GM12878 (cell line): Measurements from ENCODE around the gene SEBOX. TPM values are rescaled to one million over a fixed set of nuclear protein-coding genes. Genes with fewer than 3 reads are reported as not detected.
A peak's percentile ranks its signal among the peaks of the same experiment; 100 is the strongest.

ENCODE experiments used
- ATAC-seq: fragments of 200-7000 bp; cut with Tn5 transposase; 3 replicates; pipeline ENCODE4 v1.9.1; 2020; ENCODE audit warnings: mild to moderate bottlenecking, moderate library complexity
- BruUV-seq: library from RNA; stranded (reverse); fragments of 400-500 nt; replicated peaks from 2 replicates; lab custom pipeline; 2021; lab: Mats Ljungman, UMichigan
- CTCF ChIA-PET: fragments of 300-600 bp; sonication (Branson Sonifier 250); formaldehyde crosslinking; extraction: SDS; loops from one replicate; lab custom pipeline; 2021; ENCODE audit warnings: inconsistent platforms; lab: Yijun Ruan, JAX
- POLR2A ChIA-PET: fragments of 350-600 bp; formaldehyde crosslinking; extraction: SDS; loops from one replicate; lab custom pipeline; 2021; ENCODE audit warnings: inconsistent platforms; lab: Charles Lee
- RAD21 ChIA-PET: fragments of 300-600 bp; sonication (Branson Sonifier 250); formaldehyde crosslinking; loops from one replicate; lab custom pipeline; 2023; ENCODE audit warnings: antibody characterized with exemption; ENCODE audit not compliant: unreplicated experiment; lab: Charles Lee
- SMC1A ChIA-PET: fragments of 300-600 bp; sonication (Branson Sonifier 250); formaldehyde crosslinking; loops from one replicate; lab custom pipeline; 2023; ENCODE audit not compliant: unreplicated experiment, uncharacterized antibody; lab: Charles Lee
- DNase-seq: peaks from one replicate; pipeline ENCODE4 v3.0.0-alpha.2; 2011; ENCODE audit warnings: low read depth, low spot score
- FAIRE-seq: peaks from 3 replicates; lab custom pipeline; 2011; peaks lifted over from hg19 to GRCh38; lab: Jason Lieb, UNC
- H2AFZ ChIP-seq: 2 replicates; pipeline ENCODE4 v1.6.0; 2011; ENCODE audit warnings: low read depth, low read length, control low read depth; ENCODE audit not compliant: control insufficient read depth
- H3K27ac ChIP-seq: 2 replicates; pipeline ENCODE4 v1.5.1; 2011; ENCODE audit warnings: control low read depth; ENCODE audit not compliant: control insufficient read depth, insufficient read depth
- H3K27me3 ChIP-seq, 2 experiments: replicated peaks in 1 of 2; 2 replicates each; pipeline versions ENCODE4 v1.6.0 to v1.6.1; 2011; ENCODE audit warnings: low read length in 1 of 2; ENCODE audit not compliant: control insufficient read depth in 2 of 2, insufficient read depth in 2 of 2
- H3K36me3 ChIP-seq, 2 experiments: 2 replicates each; pipeline ENCODE4 v1.5.1; 2011; ENCODE audit warnings: low read length in 1 of 2; ENCODE audit not compliant: control insufficient read depth in 2 of 2, insufficient read depth in 2 of 2
- H3K4me1 ChIP-seq: 2 replicates; pipeline ENCODE4 v1.6.1; 2011; ENCODE audit warnings: mild to moderate bottlenecking, low read length, moderate library complexity, mixed read lengths; ENCODE audit not compliant: control insufficient read depth, insufficient read depth
- H3K4me2 ChIP-seq: 2 replicates; pipeline ENCODE4 v1.6.0; 2011; ENCODE audit warnings: control low read depth; ENCODE audit not compliant: control insufficient read depth, insufficient read depth
- H3K4me3 ChIP-seq: fragments of 200-600 bp; sonication (generic); 2 replicates; pipeline ENCODE4 v1.5.1; 2016
- H3K79me2 ChIP-seq: 2 replicates; pipeline ENCODE4 v1.6.0; 2011; ENCODE audit warnings: low read length; ENCODE audit not compliant: control insufficient read depth, insufficient read depth
- H3K9ac ChIP-seq: 2 replicates; pipeline ENCODE4 v1.8.0; 2011; ENCODE audit warnings: low read length, control low read depth, mixed read lengths; ENCODE audit not compliant: control insufficient read depth, insufficient read depth
- H3K9me3 ChIP-seq: replicated peaks from 3 replicates; pipeline ENCODE4 v1.5.1; 2011; ENCODE audit warnings: mild to moderate bottlenecking, low read length; ENCODE audit not compliant: control insufficient read depth, insufficient read depth
- H4K20me1 ChIP-seq: 2 replicates; pipeline ENCODE4 v1.6.0; 2011; ENCODE audit not compliant: control insufficient read depth, insufficient read depth
- DPF2 ChIP-seq: fragments of 450-650 bp; IDR thresholded peaks from 2 replicates; pipeline ENCODE4 v1.6.1; 2017; ENCODE audit warnings: mild to moderate bottlenecking
- EGR1 ChIP-seq, 2 experiments: IDR thresholded peaks; 1 replicate in 1 of 2; 2 replicates in 1 of 2; pipeline ENCODE4 v1.6.1; 2011 to 2012; ENCODE audit warnings: low read depth in 2 of 2, low read length in 2 of 2, borderline replicate concordance in 1 of 2, mild to moderate bottlenecking in 1 of 2, moderate library complexity in 1 of 2
- FOXM1 ChIP-seq: IDR thresholded peaks from 2 replicates; pipeline ENCODE4 v1.6.1; 2012; ENCODE audit warnings: low read depth, mild to moderate bottlenecking, inconsistent platforms, low read length, moderate library complexity
- HDAC2 ChIP-seq: fragments of 200-600 bp; sonication (generic); IDR thresholded peaks from 2 replicates; pipeline ENCODE4 v1.6.1; 2017
- IKZF2 ChIP-seq, 2 experiments: fragments of 450-650 bp; IDR thresholded peaks; 2 replicates each; pipeline ENCODE4 v1.6.1; 2017; ENCODE audit warnings: mild to moderate bottlenecking in 2 of 2, moderate library complexity in 2 of 2
- IRF3 ChIP-seq: fragments of 450-650 bp; IDR thresholded peaks from 2 replicates; pipeline ENCODE4 v1.6.1; 2014; ENCODE audit warnings: mild to moderate bottlenecking
- MXI1 ChIP-seq: fragments of 150-350 bp; IDR thresholded peaks from 2 replicates; pipeline ENCODE4 v1.6.1; 2011; ENCODE audit warnings: low read depth, mild to moderate bottlenecking, inconsistent platforms, low read length, improper control_type of control experiment
- NR2F1 ChIP-seq: fragments of 450-650 bp; conservative IDR thresholded peaks from 2 replicates; pipeline ENCODE4 v1.6.1; 2017; ENCODE audit warnings: mild to moderate bottlenecking
- NRF1 ChIP-seq: conservative IDR thresholded peaks from 2 replicates; pipeline ENCODE4 v1.6.1; 2011; ENCODE audit warnings: mild to moderate bottlenecking, low read depth, low read length, improper control_type of control experiment
- POLR2AphosphoS5 ChIP-seq: IDR thresholded peaks from 2 replicates; pipeline ENCODE4 v1.6.1; 2011; ENCODE audit warnings: mild to moderate bottlenecking, low read length, inconsistent platforms
- RAD21 ChIP-seq: IDR thresholded peaks from 2 replicates; pipeline ENCODE4 v1.6.1; 2011; ENCODE audit warnings: mild to moderate bottlenecking, low read depth, low read length, moderate library complexity; ENCODE audit not compliant: insufficient read depth
- RCOR1 ChIP-seq: conservative IDR thresholded peaks from 2 replicates; pipeline ENCODE4 v1.6.1; 2012; ENCODE audit warnings: low read depth, low read length, improper control_type of control experiment
- REST ChIP-seq: IDR thresholded peaks from 2 replicates; pipeline ENCODE4 v1.6.1; 2012; ENCODE audit warnings: mild to moderate bottlenecking, low read depth, low read length
- TARDBP ChIP-seq: IDR thresholded peaks from 2 replicates; pipeline ENCODE4 v1.6.1; 2016; ENCODE audit warnings: borderline replicate concordance
- USF1 ChIP-seq: IDR thresholded peaks from 2 replicates; pipeline ENCODE4 v1.6.1; 2011; ENCODE audit warnings: borderline replicate concordance, low read depth, mild to moderate bottlenecking, moderate library complexity, mixed read lengths, low read length; ENCODE audit not compliant: insufficient read depth; ENCODE audit errors: extremely low read length
- WGBS: methylation state at CpG from one replicate; pipeline ENCODE4 v1.1.6; 2016; ENCODE audit warnings: low lambda C conversion rate; ENCODE audit not compliant: insufficient replicate concordance, insufficient coverage; ENCODE audit errors: missing lambda C conversion rate; 5-methylcytosine and 5-hydroxymethylcytosine counted together
- in situ Hi-C: fragments of 300-500 bp; cut with MboI; formaldehyde crosslinking; loops from 9 replicates; pipeline ENCODE4 v1.14.3; 2018; ENCODE audit warnings: mixed read lengths
- intact Hi-C: fragments of 100-400 bp; cut with micrococcal nuclease; formaldehyde crosslinking; loops from one replicate; pipeline ENCODE4 v1.14.2; 2022; ENCODE audit not compliant: unreplicated experiment
- polyA plus RNA-seq, 11 experiments: library from polyadenylated mRNA; depleted of rRNA in 4 of 11; unstranded in 6 of 11; stranded (reverse) in 5 of 11; fragments of >200 nt; fragmentation: Nextera tagmentation in 4 of 11; fragmentation: Illumina TruSeq in 1 of 11; extraction: Ambion mirVana in 4 of 11; extraction: Trizol in 1 of 11; gene quantifications; 1 replicate in 1 of 11; 2 replicates in 10 of 11; pipeline versions ENCODE4 v1.2.1 to v1.2.3, GENCODE V29; 2011 to 2016; ENCODE audit warnings: inconsistent platforms in 2 of 11, missing spikeins in 2 of 11, low read depth in 1 of 11
- total RNA-seq, 4 experiments: library from RNA; depleted of rRNA in 3 of 4; stranded (reverse); fragments of >200 nt in 3 of 4; fragmentation: Illumina TruSeq in 1 of 4; extraction: Trizol in 1 of 4; gene quantifications; 2 replicates each; pipeline versions ENCODE4 v1.2.1 to v1.2.3, GENCODE V29; 2013 to 2021
- TF ChIP-seq, protein P1 (sequence below): fragments of 150-350 bp; IDR thresholded peaks from 2 replicates; pipeline ENCODE4 v1.6.1; 2016; ENCODE audit warnings: low read depth, low read length

The SEBOX gene
- total and polyA plus RNA-seq, 10 of the 15 experiments (the other 5 are each of a cell fraction or from before 2014, with no cell fraction given), result not detected

DNA sequence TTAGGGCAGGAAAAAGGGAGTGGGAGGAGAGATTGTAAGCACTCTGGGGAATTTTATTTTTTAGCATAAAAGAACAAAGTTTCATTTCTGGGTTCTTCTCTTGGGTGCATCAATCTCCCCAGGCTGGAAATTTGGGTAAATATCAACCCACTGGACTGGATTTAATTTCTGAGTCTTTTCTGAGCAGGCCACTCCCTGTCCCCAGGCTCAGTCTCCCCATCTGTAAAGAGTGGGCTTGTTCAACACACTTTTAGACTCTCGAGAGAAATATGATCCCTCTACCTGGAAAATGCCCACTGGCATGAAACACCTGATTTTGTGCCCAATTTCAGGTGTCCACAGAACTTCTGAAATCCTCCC is 5.7 kb upstream of the SEBOX start:
- WGBS, result 100% methylated on average over 1 of the region's 1 CpG
- Histone ChIP-seq H3K9me3 (no peaks in the 10 kb centered on the region), H3K36me3 (no peaks in the 10 kb centered on the region), H3K4me1 (peaks cover 7% of the 10 kb centered on the region), H3K27me3 (no peaks in the 10 kb centered on the region), H3K4me2 (peak overlapping the region; percentile 93; the same call in 1 of the 2 replicates), H3K4me3 (peak overlapping the region; percentile 9; the same call in 1 of the 2 replicates), H3K79me2 (peaks cover 2% of the 10 kb centered on the region; the same call in 1 of the 2 replicates), H3K27ac (no peak overlapping the region), H2AFZ (peak overlapping the region; percentile 65; the same call in 1 of the 2 replicates), H4K20me1 (peaks cover 3% of the 10 kb centered on the region; the same call in 1 of the 2 replicates), H3K9ac (no peak overlapping the region)
- no TSS peak for BruUV-seq
- no peak for TF ChIP-seq TARDBP
- TF ChIP-seq, protein P1, sequence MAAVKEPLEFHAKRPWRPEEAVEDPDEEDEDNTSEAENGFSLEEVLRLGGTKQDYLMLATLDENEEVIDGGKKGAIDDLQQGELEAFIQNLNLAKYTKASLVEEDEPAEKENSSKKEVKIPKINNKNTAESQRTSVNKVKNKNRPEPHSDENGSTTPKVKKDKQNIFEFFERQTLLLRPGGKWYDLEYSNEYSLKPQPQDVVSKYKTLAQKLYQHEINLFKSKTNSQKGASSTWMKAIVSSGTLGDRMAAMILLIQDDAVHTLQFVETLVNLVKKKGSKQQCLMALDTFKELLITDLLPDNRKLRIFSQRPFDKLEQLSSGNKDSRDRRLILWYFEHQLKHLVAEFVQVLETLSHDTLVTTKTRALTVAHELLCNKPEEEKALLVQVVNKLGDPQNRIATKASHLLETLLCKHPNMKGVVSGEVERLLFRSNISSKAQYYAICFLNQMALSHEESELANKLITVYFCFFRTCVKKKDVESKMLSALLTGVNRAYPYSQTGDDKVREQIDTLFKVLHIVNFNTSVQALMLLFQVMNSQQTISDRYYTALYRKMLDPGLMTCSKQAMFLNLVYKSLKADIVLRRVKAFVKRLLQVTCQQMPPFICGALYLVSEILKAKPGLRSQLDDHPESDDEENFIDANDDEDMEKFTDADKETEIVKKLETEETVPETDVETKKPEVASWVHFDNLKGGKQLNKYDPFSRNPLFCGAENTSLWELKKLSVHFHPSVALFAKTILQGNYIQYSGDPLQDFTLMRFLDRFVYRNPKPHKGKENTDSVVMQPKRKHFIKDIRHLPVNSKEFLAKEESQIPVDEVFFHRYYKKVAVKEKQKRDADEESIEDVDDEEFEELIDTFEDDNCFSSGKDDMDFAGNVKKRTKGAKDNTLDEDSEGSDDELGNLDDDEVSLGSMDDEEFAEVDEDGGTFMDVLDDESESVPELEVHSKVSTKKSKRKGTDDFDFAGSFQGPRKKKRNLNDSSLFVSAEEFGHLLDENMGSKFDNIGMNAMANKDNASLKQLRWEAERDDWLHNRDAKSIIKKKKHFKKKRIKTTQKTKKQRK, result no peak
- TF ChIP-seq RCOR1, result no peak
- no peak for TF ChIP-seq IKZF2 (IDR thresholded peaks at IDR 0.05)
- no peak for TF ChIP-seq MXI1
- TF ChIP-seq IRF3, result no peak
- no peak for TF ChIP-seq USF1
- TF ChIP-seq NRF1, result no peak
- no peak for TF ChIP-seq DPF2
- no peak for TF ChIP-seq RAD21
- no peak for TF ChIP-seq HDAC2
- no peak for TF ChIP-seq POLR2AphosphoS5
- no peak for TF ChIP-seq FOXM1
- TF ChIP-seq REST, result no peak
- TF ChIP-seq EGR1 (IDR thresholded peaks at IDR 0.05; ENCODE audit: borderline replicate concordance in 1 of 2, low read depth in 2 of 2, low read length in 2 of 2), result no peak
- TF ChIP-seq NR2F1, result no peak
- ChIA-PET RAD21 (no interaction called here), POLR2A (interaction anchor here (1.2 kb wide), 1 partner anchor 238 kb away, joined by 3 read pairs; no protein-coding TSS in a partner anchor), CTCF (interaction anchor here (0.6 to 1.7 kb wide), 2 partner anchors 46 to 351 kb away, joined by 3 to 5 read pairs; no protein-coding TSS in a partner anchor), SMC1A (interaction anchor here (1.2 to 1.5 kb wide), 2 partner anchors 46 to 113 kb away, joined by 3 to 5 read pairs; no protein-coding TSS in a partner anchor)
- in situ Hi-C loops (loop anchor here (10.0 kb wide), 1 partner anchor 174 kb away; no protein-coding TSS in a partner anchor), intact Hi-C loops (loop anchor here (10.0 kb wide), 2 partner anchors 64 to 174 kb away; no protein-coding TSS in a partner anchor)
- no peak for ATAC-seq
- FAIRE-seq, result no peak
- DNase-seq, result no peak
